ENCODE measurements around the gene OSBP2.

OSBP2 gene

DNA sequence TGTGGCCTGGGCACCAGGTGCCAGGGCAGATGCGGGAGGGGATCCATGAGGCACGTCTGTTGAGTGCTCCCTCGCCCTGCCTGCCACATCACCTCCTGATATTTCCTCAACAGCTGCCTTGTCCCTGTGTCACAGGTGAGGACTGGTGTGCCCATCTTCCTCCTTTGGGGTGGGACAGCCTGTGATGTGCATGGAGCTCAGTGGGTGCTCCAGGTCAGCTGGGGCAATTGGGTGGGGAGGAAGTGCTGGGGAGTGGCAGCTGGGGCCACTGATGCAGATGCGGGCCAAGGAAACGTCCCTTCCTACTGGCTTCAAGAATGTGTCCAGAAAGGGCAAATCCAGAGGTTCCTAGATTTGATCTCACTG lies 190.3 kb downstream of the OSBP2 start:
- no peak for FAIRE-seq

DNA sequence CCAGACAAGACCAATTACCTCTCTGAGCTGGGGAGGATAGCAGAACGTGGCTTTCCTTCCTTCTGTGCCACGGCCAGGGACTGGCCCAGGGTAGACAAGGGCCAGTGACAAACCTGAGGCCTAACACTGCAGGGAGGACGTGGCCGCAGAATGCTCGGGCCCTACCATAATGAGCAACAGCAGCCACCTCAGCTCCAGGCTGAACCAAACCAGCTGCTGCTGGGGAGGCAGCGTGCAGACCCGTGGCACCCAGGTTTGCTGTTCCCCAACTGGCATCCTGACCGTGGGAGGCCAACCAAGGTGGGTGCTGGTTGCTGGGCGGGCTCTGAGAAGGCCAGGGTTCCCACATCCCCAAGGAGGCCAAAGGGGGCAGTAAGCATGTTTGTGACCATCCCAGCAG lies 190.9 kb downstream of the OSBP2 start:
- no peak for FAIRE-seq

DNA sequence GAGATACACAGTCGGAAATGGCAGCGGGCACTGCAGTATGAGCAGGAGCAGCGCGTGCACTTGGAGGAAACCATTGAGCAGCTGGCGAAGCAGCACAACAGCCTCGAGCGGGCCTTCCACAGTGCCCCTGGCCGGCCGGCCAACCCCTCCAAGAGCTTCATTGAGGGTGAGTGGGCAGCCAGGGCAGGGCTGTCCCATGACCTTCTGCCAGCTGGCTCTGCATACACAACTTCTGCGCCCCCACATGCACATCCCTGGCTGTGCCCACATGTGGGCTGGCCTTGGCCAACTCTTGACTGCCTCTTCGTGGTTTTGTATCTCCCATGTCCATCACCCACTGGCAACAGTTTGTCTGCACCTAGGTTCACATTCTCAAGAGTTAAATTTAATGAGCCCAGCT lies 192.8 kb downstream of the OSBP2 start:
- FAIRE-seq, result no peak

DNA sequence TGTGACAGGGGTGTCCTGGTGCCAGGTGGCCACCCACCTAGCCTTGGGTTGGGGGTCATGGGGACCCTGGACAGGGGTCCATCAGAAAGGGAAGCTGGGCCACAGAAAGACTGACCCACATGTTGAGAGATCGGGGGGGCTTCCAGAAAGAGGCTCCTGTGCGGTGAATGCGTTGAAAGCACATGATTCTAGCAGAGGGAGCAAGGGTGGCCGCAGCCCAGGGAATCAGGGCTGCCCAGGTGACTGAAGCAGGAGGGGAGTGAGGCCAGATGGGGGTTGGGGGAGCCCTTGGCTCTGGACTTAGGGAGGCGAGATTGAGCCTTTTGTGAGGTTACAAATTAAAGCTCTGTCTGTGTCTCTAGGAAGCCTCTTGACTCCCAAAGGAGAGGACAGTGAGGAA lies 193.2 kb downstream of the OSBP2 start:
- no peak for FAIRE-seq

DNA sequence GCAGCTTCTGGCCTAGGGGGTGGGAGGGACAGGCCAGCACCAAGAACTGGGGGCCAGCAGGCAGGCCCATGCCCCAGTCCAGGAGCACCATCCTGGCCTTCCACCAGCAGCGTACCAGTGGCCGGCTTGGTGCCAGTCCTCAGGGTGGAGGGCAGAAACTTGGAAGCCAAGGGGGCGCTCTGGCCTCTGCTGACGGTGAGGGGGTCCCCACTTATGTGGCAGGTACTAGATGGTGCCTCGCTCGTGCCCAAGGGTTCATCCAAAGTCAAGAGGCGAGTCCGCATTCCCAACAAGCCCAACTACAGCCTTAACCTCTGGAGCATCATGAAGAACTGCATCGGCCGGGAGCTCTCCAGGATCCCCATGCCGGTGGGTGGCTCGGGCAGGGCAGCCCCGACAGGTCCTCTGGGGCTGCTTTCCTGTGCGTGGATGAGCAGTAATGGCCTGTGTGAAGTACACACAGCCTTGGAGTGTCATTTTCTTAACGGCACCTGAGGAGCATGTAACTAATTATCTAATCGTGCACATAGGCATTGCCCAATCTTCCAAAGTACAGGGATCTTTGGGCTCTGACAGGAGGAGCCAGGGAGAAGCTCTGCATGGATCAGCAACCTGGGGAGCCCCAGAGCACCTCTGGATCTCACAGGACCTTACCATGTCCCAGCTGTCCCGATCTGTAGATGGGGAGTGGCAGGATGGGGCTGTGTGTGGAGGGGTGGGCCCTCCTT lies 194.8 kb downstream of the OSBP2 start:
- FAIRE-seq, result no peak

DNA sequence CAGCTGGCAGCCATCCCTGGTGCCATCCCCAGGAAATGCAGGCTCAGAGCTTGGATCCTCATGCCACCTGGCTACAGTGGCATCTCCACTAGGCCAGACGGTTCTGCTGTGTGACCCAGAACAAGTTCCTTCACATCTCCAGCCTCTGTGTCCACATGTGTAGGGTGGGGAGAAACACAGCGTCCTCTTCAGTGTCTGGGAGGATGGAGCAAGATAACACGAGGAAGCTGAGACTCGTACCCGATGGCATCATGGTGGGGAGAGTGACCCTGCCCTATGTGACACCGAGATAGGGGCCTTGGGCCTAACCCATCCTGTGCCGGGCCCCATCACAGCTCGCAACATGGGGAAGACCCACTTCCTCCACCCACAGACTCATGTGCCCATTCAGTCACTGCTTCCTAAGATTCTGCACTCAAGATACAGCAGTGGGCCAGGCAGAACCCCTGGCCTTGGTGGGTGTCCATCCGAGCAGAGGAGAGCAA lies 195.4 kb downstream of the OSBP2 start:
- no peak for FAIRE-seq

DNA sequence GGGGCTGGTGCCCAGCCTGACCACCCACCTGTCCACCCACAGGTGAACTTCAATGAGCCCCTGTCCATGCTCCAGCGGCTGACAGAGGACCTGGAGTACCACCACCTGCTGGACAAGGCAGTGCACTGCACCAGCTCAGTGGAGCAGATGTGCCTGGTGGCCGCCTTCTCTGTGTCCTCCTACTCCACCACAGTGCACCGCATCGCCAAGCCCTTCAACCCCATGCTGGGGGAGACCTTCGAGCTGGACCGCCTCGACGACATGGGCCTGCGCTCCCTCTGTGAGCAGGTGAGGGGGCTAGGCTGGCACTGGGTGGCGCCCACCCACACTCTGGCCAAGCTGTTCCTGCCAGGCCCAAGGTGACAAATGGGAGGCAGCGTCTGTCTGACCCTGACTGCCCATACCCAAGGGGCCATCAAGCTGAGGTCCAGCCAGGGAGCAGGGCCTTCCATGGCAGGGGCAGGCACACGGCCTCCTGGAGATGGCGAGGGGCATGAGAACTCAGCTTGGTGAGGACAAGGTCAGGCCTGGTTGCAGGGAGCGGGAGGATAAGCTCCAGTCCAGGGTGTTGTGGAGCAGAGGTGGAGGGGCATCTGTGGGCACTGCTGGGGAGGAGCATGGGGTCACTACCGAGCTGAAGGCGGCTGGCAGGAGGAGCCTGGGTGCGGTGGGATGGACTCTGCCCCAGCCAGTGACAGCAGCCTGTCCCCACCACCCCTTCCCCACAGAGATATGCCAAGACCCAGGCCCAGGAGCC lies 196.2 kb downstream of the OSBP2 start:
- FAIRE-seq, result no peak

DNA sequence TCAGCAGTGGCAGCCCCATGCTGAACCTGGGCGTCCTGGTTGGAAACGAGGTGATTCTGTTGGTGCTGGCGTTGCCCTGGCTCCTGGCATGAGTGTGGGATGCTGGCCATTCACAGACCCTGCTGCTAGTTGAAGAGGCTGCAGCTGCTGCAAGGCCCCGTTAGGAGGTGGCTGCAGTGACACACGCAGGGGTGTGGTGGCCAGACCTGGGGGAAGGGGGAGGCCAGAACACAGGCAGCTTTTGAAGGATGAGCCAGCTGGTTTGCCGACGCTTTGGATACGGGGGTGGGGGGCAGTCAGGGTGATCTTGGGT lies 196.7 kb downstream of the OSBP2 start:
- FAIRE-seq, result no peak

DNA sequence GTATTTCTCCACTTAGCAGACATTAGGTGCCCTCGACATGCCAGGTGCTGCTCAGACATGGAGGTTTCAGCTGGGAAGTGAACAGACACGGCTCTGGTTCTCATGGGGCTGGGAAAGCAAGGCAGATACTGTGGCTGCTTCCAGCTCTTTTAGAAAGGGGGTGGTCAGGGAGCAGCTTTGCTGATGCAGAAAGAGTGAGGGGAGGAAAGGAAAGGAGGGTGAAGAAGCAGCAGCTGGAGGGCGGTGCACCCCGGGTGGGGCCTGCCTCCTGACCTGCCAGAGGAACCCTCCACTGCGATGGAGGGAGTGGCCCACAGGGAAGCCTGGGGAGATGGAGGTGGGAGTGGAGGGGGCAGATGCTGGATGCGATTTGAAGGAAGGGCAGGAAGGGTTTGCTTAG lies 197.1 kb downstream of the OSBP2 start:
- FAIRE-seq, result no peak

DNA sequence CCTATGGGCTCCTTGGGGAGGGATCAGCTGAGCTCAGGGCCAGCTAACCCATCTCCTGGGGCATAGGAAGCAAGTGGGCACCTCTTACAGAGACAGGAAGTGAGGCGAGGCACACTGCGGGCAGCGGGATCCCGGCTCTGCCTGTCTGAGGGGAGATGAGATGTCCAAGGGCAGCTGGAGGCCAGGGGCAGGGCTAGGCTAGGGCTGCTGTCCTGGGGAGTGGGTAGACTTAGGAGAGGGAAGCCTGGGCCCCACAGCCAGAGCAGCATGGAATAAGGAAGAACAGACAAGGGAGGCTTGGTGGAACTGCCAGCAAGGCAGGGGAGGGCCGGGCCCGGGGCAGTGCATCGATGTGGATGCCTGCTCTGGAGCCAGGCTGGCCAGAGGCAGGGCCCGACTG lies 197.6 kb downstream of the OSBP2 start:
- FAIRE-seq, result no peak

DNA sequence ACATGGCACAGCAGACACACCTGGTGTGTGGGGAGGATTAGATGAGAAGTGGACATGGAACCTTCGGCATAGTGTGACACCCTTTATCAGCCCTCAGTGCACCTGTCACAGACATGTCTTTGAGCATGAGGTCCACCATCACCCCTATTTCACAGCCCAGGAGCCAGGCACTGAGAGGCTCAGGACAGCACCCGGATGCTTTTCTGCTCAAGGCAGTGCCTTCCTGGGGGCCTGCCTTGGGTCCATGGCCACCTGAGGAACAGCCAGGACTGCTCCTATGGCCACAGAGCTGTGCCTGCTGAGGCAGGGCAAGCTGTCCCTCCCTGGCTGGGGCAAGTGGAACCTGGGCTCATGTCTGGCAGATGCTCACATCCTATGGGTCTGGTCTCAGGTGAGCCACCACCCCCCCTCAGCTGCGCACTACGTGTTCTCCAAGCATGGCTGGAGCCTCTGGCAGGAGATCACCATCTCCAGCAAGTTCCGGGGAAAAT lies 198.1 kb downstream of the OSBP2 start:
- no peak for FAIRE-seq

DNA sequence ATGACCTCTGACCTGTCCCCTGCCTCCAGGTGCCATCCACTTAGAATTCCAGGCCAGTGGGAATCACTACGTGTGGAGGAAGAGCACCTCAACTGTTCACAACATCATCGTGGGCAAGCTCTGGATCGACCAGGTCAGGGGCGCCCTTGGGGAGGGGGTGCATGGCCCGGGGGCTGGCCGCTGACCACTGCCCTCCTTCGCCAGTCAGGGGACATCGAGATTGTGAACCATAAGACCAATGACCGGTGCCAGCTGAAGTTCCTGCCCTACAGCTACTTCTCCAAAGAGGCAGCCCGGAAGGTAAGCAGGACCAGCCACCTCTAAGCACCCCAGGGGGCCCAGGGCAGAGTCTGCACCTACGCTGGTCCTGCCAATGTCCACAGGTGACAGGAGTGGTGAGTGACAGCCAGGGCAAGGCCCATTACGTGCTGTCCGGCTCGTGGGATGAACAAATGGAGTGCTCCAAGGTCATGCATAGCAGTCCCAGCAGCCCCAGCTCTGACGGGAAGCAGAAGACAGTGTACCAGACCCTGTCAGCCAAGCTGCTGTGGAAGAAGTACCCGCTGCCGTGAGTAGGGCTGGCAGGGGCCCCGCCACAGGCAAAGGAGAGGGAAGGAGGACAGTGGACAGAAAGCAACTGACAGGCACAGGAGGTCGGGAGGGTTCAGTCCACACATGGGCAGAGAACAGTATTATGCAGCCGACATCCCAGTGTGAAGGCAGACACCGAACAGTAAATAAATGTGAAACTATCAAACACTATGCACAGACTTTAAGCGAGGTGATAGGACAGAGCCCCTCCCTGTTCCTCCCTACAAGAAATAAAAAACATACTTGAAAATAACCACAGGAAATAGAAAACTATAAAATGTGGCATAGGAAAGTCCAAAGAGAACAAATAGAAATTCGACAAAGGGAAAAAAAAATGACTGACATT lies 199.0 kb downstream of the OSBP2 start:
- FAIRE-seq, result no peak

DNA sequence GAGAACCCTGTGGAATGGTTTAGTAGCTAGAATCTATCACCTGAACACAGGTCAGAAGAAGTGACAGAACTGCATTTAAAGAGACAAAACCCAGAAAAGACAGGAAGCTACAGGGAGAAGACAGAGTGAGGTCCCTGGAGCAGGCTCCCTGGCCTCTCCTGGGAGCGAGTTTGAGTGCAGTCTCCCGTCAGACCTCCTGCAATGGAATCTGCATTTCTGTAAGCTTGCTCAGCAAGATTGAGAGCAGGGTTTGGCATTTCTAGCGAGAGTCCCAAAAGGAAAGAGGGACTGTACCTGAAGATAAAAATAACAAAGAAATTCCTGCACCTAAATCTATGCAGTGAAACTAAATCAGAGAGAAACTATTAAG lies 199.7 kb downstream of the OSBP2 start:
- no peak for FAIRE-seq

DNA sequence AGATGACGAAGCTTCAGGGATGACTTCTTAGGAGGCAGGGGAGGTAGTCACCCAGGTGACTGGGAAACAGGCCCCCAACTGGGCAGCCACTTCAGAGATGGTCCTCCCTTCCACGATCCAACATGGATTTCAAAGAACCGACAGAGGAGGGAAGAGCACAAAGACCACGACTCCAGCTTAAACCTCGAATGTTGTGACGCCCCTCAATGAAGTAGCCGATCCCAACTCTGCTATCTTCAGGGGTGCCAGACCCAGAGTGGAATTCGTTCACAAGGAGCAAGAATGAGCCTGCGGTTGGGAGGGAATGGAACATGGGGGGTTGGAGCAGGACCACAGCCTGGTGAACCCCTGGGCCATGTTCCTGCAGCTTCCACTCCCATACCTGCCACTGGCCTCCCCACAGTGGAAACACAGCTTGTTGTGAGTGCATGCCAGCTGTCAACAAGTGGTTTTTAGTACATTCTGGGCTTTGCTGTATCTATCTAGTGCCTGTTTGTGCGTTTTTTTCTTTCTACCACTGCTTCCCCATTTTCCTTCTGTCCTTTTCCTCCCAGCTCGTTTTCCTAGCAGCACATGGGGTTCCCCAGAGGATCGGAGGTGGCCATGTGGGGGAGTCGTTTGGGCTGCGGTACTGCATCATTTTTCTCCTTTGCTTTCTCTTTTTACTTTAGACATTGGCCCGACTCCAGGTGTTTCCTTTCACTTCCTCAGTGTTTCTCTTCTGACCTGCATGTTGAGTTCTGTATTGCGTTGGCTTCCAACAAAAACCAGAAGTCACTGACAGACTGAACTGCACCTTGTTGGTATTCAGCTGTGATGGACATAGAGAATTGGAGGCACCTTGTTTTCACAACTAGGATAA lies 208.1 kb downstream of the OSBP2 start:
- FAIRE-seq, result no peak

DNA sequence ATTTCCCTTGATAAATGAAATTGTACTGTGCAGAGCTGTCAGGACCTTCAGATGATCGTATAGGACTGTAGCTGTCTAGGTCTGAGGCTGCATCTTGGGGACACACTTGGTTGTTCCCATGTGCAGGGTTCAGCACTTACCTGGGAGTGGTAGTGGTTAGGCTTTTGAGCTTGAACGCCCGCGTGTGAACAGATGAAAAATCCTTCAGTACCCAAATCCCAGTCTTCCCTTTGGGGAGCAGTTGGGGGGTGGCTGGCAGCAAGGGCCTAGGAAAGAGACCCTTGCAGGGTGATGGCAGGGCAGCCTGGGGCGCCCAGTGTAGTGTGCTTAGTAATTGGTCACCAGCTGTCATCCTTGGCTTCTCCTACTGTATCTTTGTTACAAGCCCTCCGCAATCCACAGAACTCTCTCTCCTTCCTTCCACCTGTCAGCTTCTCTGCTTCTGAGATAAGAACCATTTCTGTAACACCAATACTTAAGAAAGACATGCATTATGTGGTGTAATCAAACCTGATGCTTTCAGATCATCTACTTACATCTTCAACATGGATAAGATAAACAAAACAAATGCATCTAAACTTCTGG lies 209.3 kb downstream of the OSBP2 start:
- no peak for FAIRE-seq

DNA sequence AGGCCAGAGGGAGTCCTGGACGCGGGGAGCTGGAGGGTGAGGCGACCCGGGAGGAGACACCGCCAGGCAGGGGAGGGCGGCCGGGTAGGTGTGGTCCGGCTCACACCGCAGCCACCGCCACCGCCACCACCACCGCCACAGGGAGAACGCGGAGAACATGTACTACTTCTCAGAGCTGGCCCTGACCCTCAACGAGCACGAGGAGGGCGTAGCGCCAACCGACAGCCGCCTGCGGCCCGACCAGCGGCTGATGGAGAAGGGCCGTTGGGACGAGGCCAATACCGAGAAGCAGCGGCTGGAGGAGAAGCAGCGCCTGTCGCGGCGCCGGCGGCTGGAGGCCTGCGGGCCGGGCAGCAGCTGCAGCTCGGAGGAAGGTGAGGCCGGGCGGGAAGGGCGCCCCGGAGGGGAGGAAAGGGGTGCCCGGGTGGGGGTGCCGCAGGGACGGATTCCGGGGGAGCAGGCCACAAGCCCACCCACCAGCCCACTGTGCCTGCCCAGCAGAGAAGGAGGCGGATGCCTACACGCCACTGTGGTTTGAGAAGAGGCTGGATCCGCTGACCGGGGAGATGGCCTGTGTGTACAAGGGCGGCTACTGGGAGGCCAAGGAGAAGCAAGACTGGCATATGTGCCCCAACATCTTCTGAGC lies 211.1 kb downstream of the OSBP2 start:
- FAIRE-seq, result no peak

DNA sequence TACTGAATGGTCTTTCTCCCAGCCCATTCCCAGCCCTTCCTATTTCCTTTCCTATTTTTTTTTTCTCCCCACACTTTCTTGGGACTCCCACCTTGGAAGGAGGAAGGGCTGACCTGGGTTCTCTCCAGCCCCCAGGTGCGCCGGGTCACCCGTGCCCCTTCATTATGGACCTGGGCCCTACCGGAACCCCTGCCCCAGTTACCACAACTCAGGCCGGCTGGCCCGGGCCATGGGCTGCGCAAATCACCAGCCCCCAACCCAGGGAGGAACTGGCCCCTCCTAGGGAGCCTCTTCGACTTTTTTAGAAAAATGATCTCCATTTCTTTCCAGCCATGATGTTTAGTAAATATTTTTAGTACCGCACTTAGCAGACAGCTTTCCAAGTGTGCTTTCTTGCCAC lies 211.7 kb downstream of the OSBP2 start:
- no peak for FAIRE-seq

DNA sequence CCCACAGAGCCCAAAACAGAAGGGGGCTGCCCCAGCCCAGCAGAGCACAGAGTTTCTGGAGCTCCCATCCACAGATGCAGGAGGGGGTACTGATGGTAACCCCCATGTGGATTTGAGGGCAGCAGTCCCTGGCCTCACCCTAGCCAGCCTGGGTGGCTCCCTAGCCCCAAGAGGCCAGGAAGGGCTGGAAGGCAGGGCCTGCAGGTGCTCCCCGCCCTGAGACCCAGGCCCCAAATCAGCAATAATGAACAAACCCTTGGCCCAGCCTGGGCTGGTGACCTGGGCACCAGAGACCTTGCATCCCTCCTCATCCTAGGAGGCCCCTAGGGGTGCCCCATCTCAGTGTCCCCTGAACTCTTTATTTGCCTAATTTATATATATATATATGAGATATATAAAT lies 212.3 kb downstream of the OSBP2 start:
- FAIRE-seq, result no peak

DNA sequence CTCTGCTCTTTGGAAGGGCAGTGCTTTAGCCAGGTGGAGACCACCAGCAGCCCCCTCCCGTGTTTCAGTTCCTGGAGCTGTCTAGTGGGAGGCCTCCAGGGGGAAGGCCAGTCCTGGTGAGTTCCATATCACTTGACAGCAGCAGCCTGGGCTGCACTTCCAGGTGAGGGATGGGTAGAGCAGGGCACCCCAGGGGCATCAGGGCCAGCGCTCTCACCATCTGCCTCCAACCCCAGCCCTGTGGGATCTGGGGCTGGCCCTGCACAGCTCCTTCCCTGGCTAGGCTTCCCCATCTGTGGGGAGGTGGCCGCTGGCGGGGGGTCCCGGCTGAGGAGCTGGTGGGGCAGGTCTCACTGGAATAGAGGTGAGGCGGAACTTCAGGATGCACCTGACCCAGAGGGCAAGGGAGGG lies 213.4 kb downstream of the OSBP2 start:
- FAIRE-seq, result no peak

DNA sequence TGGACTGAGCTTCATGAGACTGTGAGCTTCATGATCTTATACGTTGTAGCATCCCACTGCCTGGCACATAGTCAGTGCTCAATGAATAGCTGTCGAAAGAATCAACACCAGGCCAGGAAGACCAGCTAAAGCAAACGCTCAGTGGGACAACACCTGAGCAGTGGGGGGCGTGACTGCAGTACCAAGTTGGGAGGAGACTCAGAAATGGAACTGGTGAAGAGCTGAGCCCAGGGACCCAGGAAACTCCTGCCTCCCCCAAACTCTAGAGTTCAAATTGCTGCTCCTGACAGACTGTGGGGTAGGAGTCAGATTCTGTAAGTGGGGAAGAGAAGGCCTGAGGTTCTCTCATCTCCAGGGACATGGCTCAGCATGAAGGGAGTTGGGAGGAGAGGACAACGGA lies 214.6 kb downstream of the OSBP2 start:
- no peak for FAIRE-seq

DNA sequence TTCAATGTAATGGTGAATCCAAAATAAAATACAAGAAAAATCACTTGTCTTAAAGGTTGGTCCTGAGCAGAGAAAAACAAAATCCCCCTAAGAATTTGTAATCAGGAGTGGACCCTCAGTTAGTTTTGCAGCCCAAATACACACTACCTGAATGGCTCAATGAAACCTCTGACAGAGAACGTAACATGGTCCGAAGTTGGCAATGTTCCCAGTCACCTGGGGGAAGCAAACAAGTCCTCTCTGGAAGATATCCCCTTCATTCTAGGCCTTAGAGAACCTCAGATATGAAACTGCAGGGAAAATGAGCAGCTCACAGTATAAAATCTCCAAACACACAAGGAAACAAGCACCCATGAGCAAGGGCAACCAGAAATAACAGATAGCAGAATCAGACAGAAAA lies 215.7 kb downstream of the OSBP2 start:
- FAIRE-seq, result no peak

DNA sequence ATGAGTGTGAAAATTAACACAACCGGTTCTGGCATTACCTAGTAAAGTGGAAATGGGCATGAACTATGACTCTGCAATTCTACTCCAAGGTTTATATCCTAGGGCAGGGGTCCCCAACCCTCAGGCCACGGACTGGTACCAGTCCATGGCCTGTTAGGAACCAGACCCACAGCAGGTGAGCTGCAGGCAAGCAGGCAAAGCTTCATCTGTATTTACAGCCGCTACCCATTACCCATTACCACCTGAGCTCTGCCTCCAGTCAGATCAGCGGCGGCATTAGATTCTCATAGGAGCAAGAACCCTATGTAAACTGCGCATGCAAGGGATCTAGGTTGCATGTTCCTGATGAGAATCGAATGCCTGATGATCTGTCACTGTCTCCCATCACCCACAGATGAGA lies 224.1 kb downstream of the OSBP2 start:
- FAIRE-seq, result no peak
